Neural cell (in vitro differentiated cells): ENCODE data around the gene PDE9A. TPM values are rescaled to one million over a fixed set of nuclear protein-coding genes. Genes with fewer than 3 reads are reported as not detected.

ENCODE experiments used
- H2AFZ ChIP-seq: fragments of 200-600, 300-800 bp; sonication (generic), shearing (Covaris generic); 2 replicates; pipeline ENCODE4 v1.6.0; 2014; ENCODE audit warnings: low read depth, mild to moderate bottlenecking, antibody characterized with exemption, low read length, moderate library complexity
- H3F3A ChIP-seq: fragments of 200-600 bp; shearing (Covaris generic); 2 replicates; pipeline ENCODE4 v1.6.1; 2016; ENCODE audit warnings: mild to moderate bottlenecking, moderate library complexity, mixed read lengths, antibody characterized with exemption, low read length; ENCODE audit not compliant: insufficient read depth, poor library complexity, severe bottlenecking
- H3K27ac ChIP-seq: fragments of 200-600, 300-800 bp; sonication (generic), shearing (Covaris generic); 2 replicates; pipeline ENCODE4 v1.5.1; 2014; ENCODE audit warnings: mild to moderate bottlenecking, low read length, moderate library complexity
- H3K27me3 ChIP-seq: fragments of 300-800, 200-600 bp; sonication (generic), shearing (Covaris generic); 2 replicates; pipeline ENCODE4 v1.6.0; 2014; ENCODE audit warnings: mild to moderate bottlenecking, low read depth, low read length, moderate library complexity; ENCODE audit not compliant: insufficient read depth
- H3K36me3 ChIP-seq: fragments of 300-800, 200-600 bp; sonication (generic), shearing (Covaris generic); 2 replicates; pipeline ENCODE4 v1.5.1; 2014; ENCODE audit warnings: mild to moderate bottlenecking, antibody characterized with exemption, low read length, moderate library complexity; ENCODE audit not compliant: insufficient read depth
- H3K4me2 ChIP-seq: fragments of 300-800, 200-600 bp; sonication (generic), shearing (Covaris generic); 2 replicates; pipeline ENCODE4 v1.6.0; 2014; ENCODE audit warnings: mild to moderate bottlenecking, low read length
- H3K4me3 ChIP-seq: fragments of 300-800, 200-600 bp; sonication (generic), shearing (Covaris generic); 2 replicates; pipeline ENCODE4 v1.5.1; 2014; ENCODE audit warnings: mild to moderate bottlenecking, low read length, moderate library complexity
- H3K79me2 ChIP-seq: fragments of 200-600 bp; shearing (Covaris generic); replicated peaks from 2 replicates; pipeline ENCODE4 v1.6.0; 2014; ENCODE audit warnings: mild to moderate bottlenecking, low read length, moderate library complexity; ENCODE audit not compliant: insufficient read depth
- H3K9ac ChIP-seq: fragments of 300-800, 200-600 bp; sonication (generic), shearing (Covaris generic); 2 replicates; pipeline ENCODE4 v1.6.1; 2016; ENCODE audit warnings: mild to moderate bottlenecking, low read length, mixed read lengths
- H3K9me2 ChIP-seq: fragments of 200-600 bp; shearing (Covaris generic); 2 replicates; pipeline ENCODE4 v1.6.1; 2016; ENCODE audit warnings: mild to moderate bottlenecking, low read length, mixed read lengths; ENCODE audit not compliant: insufficient read depth
- H3K9me3 ChIP-seq: fragments of 200-600, 300-800 bp; sonication (generic), shearing (Covaris generic); 2 replicates; pipeline ENCODE4 v1.6.1; 2016; ENCODE audit warnings: mild to moderate bottlenecking, mixed run types, low read length, moderate library complexity, mixed read lengths
- H4K20me1 ChIP-seq: fragments of 200-600 bp; shearing (Covaris generic); 2 replicates; pipeline ENCODE4 v1.6.1; 2016; ENCODE audit warnings: mild to moderate bottlenecking, mixed run types; ENCODE audit not compliant: insufficient read depth
- EP300 ChIP-seq: fragments of 450-650 bp; conservative IDR thresholded peaks from 2 replicates; pipeline ENCODE4 v1.6.1; 2014; ENCODE audit warnings: antibody characterized with exemption, mild to moderate bottlenecking, moderate library complexity; ENCODE audit not compliant: poor library complexity, severe bottlenecking
- EZH2 ChIP-seq: fragments of 200-600, 300-800 bp; shearing (Covaris generic), sonication (generic); IDR thresholded peaks from 2 replicates; pipeline ENCODE4 v1.6.1; 2014; ENCODE audit warnings: antibody characterized with exemption, low read length, borderline replicate concordance, mild to moderate bottlenecking; ENCODE audit not compliant: insufficient read depth, poor library complexity, severe bottlenecking
- MXI1 ChIP-seq: fragments of 450-650 bp; conservative IDR thresholded peaks from 2 replicates; pipeline ENCODE4 v1.6.1; 2014; ENCODE audit warnings: antibody characterized with exemption, mild to moderate bottlenecking; ENCODE audit not compliant: poor library complexity, severe bottlenecking
- POLR2AphosphoS5 ChIP-seq: IDR thresholded peaks from 2 replicates; pipeline ENCODE4 v1.6.1; 2012
- RAD21 ChIP-seq: fragments of 450-650 bp; conservative IDR thresholded peaks from 2 replicates; pipeline ENCODE4 v1.6.1; 2014; ENCODE audit warnings: antibody characterized with exemption, mild to moderate bottlenecking, moderate library complexity
- SMC3 ChIP-seq: fragments of 450-650 bp; conservative IDR thresholded peaks from 2 replicates; pipeline ENCODE4 v1.6.1; 2014; ENCODE audit warnings: antibody characterized with exemption, mild to moderate bottlenecking, moderate library complexity; ENCODE audit not compliant: poor library complexity
- TAF1 ChIP-seq: IDR thresholded peaks from 2 replicates; pipeline ENCODE4 v1.6.1; 2012; ENCODE audit warnings: low read depth
- polyA plus RNA-seq: library from polyadenylated mRNA; depleted of rRNA; stranded (reverse); fragments of >200 nt; gene quantifications from 2 replicates; pipeline ENCODE4 v1.2.3, GENCODE V29; 2014
- TF ChIP-seq, protein P1 (sequence below): IDR thresholded peaks from 2 replicates; pipeline ENCODE4 v1.6.1; 2012; ENCODE audit warnings: borderline replicate concordance
- TF ChIP-seq, protein P2 (sequence below): fragments of 450-650 bp; IDR thresholded peaks from 2 replicates; pipeline ENCODE4 v1.5.1; 2014; ENCODE audit warnings: antibody characterized with exemption, mild to moderate bottlenecking, moderate library complexity; ENCODE audit not compliant: poor library complexity, severe bottlenecking

PDE9A gene
- polyA plus RNA-seq, 1 donor from 2014 or later: 32.2 TPM

DNA sequence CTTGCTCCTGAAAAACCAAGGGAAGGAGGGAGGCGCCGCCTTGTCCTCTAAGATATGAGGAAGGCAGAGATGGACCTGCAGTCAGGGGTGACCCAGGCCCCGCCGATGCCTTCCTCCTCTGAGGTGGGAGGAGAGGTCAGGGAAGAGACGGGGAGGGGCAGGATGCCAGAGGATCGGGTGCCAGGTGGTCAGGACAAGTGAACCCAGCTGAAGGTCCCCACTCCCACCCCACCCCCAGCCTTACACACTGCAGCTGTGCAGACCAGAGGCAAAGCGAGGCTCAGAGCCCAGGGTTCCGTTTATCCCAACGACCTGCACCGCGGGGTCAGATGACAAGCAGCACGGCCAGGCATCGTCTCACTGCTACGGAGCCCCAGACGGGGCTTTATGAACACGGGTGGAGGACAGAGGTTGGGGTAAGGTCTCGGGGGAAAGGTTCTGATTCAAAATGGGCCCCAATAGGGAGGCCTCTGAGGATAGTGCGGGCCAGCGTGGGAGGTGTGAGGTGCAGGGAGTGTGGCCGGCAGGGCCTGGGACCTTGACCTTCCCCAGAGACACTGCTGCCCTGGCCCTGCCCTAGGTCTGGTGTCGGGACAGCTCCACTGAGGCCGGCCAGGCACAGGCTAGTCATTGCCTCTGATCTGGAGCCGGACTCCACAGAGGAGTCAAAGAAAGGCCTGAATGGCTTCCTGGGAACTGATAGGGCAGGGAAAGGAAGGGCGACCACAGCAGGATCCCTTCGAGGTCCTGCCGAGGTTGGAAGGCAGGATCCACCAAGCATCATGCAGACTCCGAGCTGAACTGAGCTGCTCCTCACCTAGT is 113.5 kb downstream of the PDE9A start:
- Histone ChIP-seq H4K20me1 (no peaks in the 10 kb centered on the region), H3K79me2 (no peaks in the 10 kb centered on the region), H3K27me3 (no peaks in the 10 kb centered on the region), H3F3A (no peaks in the 10 kb centered on the region), H2AFZ (no peak overlapping the region), H3K36me3 (peaks cover 23% of the 10 kb centered on the region), H3K9me2 (no peaks in the 10 kb centered on the region), H3K9ac (no peak overlapping the region), H3K4me2 (no peak overlapping the region), H3K27ac (peak overlapping the region; percentile 75), H3K9me3 (no peaks in the 10 kb centered on the region), H3K4me3 (no peak overlapping the region)
- TF ChIP-seq MXI1: no peak
- TF ChIP-seq EZH2: no peak
- TF ChIP-seq TAF1: no peak
- TF ChIP-seq, protein P1, sequence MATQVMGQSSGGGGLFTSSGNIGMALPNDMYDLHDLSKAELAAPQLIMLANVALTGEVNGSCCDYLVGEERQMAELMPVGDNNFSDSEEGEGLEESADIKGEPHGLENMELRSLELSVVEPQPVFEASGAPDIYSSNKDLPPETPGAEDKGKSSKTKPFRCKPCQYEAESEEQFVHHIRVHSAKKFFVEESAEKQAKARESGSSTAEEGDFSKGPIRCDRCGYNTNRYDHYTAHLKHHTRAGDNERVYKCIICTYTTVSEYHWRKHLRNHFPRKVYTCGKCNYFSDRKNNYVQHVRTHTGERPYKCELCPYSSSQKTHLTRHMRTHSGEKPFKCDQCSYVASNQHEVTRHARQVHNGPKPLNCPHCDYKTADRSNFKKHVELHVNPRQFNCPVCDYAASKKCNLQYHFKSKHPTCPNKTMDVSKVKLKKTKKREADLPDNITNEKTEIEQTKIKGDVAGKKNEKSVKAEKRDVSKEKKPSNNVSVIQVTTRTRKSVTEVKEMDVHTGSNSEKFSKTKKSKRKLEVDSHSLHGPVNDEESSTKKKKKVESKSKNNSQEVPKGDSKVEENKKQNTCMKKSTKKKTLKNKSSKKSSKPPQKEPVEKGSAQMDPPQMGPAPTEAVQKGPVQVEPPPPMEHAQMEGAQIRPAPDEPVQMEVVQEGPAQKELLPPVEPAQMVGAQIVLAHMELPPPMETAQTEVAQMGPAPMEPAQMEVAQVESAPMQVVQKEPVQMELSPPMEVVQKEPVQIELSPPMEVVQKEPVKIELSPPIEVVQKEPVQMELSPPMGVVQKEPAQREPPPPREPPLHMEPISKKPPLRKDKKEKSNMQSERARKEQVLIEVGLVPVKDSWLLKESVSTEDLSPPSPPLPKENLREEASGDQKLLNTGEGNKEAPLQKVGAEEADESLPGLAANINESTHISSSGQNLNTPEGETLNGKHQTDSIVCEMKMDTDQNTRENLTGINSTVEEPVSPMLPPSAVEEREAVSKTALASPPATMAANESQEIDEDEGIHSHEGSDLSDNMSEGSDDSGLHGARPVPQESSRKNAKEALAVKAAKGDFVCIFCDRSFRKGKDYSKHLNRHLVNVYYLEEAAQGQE: no peak

DNA sequence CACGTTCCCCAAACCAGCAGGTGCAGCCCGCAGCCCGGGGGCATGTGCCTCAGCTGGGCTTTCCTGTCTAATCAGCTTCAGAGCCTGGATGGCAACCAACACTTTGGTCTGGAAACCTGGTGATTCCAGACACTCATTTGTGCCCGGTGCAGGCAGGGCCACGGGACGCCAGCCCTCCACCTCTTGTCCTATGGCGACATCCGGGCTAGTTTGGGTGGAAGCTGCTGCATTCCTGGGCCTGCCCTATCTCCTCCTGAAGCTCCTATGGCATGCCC is 114.1 kb downstream of the PDE9A start:
- Histone ChIP-seq H3F3A (no peaks in the 10 kb centered on the region), H3K9me2 (no peaks in the 10 kb centered on the region), H3K4me2 (no peak overlapping the region), H3K9me3 (no peaks in the 10 kb centered on the region), H3K79me2 (no peaks in the 10 kb centered on the region), H4K20me1 (no peaks in the 10 kb centered on the region), H3K9ac (peak overlapping the region; percentile 38), H2AFZ (no peak overlapping the region), H3K27me3 (no peaks in the 10 kb centered on the region), H3K36me3 (peaks cover 23% of the 10 kb centered on the region), H3K4me3 (peak overlapping the region; percentile 43), H3K27ac (peak overlapping the region; percentile 75)
- no peak for TF ChIP-seq EZH2
- no peak for TF ChIP-seq POLR2AphosphoS5
- TF ChIP-seq, protein P1: no peak
- no peak for TF ChIP-seq MXI1
- TF ChIP-seq RAD21: no peak
- no peak for TF ChIP-seq SMC3
- TF ChIP-seq EP300: no peak
- TF ChIP-seq, protein P2, sequence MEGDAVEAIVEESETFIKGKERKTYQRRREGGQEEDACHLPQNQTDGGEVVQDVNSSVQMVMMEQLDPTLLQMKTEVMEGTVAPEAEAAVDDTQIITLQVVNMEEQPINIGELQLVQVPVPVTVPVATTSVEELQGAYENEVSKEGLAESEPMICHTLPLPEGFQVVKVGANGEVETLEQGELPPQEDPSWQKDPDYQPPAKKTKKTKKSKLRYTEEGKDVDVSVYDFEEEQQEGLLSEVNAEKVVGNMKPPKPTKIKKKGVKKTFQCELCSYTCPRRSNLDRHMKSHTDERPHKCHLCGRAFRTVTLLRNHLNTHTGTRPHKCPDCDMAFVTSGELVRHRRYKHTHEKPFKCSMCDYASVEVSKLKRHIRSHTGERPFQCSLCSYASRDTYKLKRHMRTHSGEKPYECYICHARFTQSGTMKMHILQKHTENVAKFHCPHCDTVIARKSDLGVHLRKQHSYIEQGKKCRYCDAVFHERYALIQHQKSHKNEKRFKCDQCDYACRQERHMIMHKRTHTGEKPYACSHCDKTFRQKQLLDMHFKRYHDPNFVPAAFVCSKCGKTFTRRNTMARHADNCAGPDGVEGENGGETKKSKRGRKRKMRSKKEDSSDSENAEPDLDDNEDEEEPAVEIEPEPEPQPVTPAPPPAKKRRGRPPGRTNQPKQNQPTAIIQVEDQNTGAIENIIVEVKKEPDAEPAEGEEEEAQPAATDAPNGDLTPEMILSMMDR: no peak
- TF ChIP-seq TAF1: no peak
